Keratinocyte (primary cell): ENCODE data around the gene TOX4. TPM values are rescaled to one million over a fixed set of nuclear protein-coding genes. Genes with fewer than 3 reads are reported as not detected.

Experiments used
- DNase-seq: peaks from one replicate; pipeline ENCODE4 v3.0.0-alpha.2; 2011; ENCODE audit warnings: low read depth, missing footprints, low spot score
- FAIRE-seq: peaks from 2 replicates; lab custom pipeline; 2011; peaks lifted over from hg19 to GRCh38; lab: Jason Lieb, UNC
- H2AFZ ChIP-seq: 2 replicates; pipeline ENCODE4 v1.6.0; 2012; ENCODE audit warnings: low read length, control low read depth, inconsistent platforms; ENCODE audit not compliant: control insufficient read depth
- H3K27ac ChIP-seq: 2 replicates; pipeline ENCODE4 v1.5.1; 2011; ENCODE audit warnings: low read length; ENCODE audit not compliant: control insufficient read depth, insufficient read depth
- H3K27me3 ChIP-seq: 3 replicates; pipeline ENCODE4 v1.6.0; 2011; ENCODE audit warnings: low read length; ENCODE audit not compliant: control insufficient read depth, insufficient read depth; ENCODE audit errors: extremely low read depth
- H3K36me3 ChIP-seq, 2 experiments: 2 replicates in 1 of 2; 3 replicates in 1 of 2; pipeline ENCODE4 v1.5.1; 2011; ENCODE audit warnings: low read length in 2 of 2, mild to moderate bottlenecking in 1 of 2; ENCODE audit not compliant: control insufficient read depth in 2 of 2, insufficient read depth in 2 of 2; ENCODE audit errors: extremely low read depth in 1 of 2
- H3K4me1 ChIP-seq: 3 replicates; pipeline ENCODE4 v1.5.1; 2011; ENCODE audit warnings: low read length; ENCODE audit not compliant: control insufficient read depth, insufficient read depth; ENCODE audit errors: extremely low read depth
- H3K4me2 ChIP-seq: 3 replicates; pipeline ENCODE4 v1.6.0; 2011; ENCODE audit warnings: low read depth, low read length; ENCODE audit not compliant: control insufficient read depth, insufficient read depth; ENCODE audit errors: extremely low read depth
- H3K4me3 ChIP-seq, 3 experiments: fragments of 200-600 bp in 1 of 3; sonication (generic) in 1 of 3; 2 replicates in 2 of 3; 3 replicates in 1 of 3; pipeline ENCODE4 v1.5.1; 2011 to 2016; ENCODE audit warnings: low read length in 3 of 3, mild to moderate bottlenecking in 3 of 3, control low read depth in 2 of 3, inconsistent platforms in 1 of 3, low read depth in 1 of 3, mixed read lengths in 1 of 3, mixed run types in 1 of 3, moderate library complexity in 1 of 3; ENCODE audit not compliant: control insufficient read depth in 2 of 3, insufficient read depth in 2 of 3; ENCODE audit errors: extremely low read depth in 1 of 3
- H3K79me2 ChIP-seq: 2 replicates; pipeline ENCODE4 v1.6.0; 2012; ENCODE audit warnings: low read length; ENCODE audit not compliant: control insufficient read depth, insufficient read depth
- H3K9ac ChIP-seq: 3 replicates; pipeline ENCODE4 v1.6.0; 2011; ENCODE audit warnings: low read length; ENCODE audit not compliant: control insufficient read depth, insufficient read depth; ENCODE audit errors: extremely low read depth
- H3K9me1 ChIP-seq: 3 replicates; pipeline ENCODE4 v1.6.0; 2011; ENCODE audit warnings: low read length; ENCODE audit not compliant: control insufficient read depth, insufficient read depth; ENCODE audit errors: extremely low read depth
- H3K9me3 ChIP-seq: 2 replicates; pipeline ENCODE4 v1.5.1; 2012; ENCODE audit warnings: low read depth, low read length; ENCODE audit not compliant: control insufficient read depth
- H4K20me1 ChIP-seq: 3 replicates; pipeline ENCODE4 v1.6.0; 2011; ENCODE audit warnings: low read length; ENCODE audit not compliant: control insufficient read depth, insufficient read depth; ENCODE audit errors: extremely low read depth
- CTCF ChIP-seq, 3 experiments: IDR thresholded peaks in 1 of 3; conservative IDR thresholded peaks in 1 of 3; optimal IDR thresholded peaks in 1 of 3; 2 replicates in 2 of 3; 3 replicates in 1 of 3; pipeline versions ENCODE3 to v1.5.1; 2011; ENCODE audit warnings: low read length in 3 of 3, mild to moderate bottlenecking in 3 of 3, moderate library complexity in 2 of 3, control low read depth in 1 of 3, inconsistent platforms in 1 of 3; ENCODE audit not compliant: insufficient read depth in 2 of 3; ENCODE audit errors: extremely low read depth in 1 of 3
- EZH2 ChIP-seq: IDR thresholded peaks from one replicate; pipeline ENCODE4 v1.6.1; 2012; ENCODE audit warnings: inconsistent platforms, mild to moderate bottlenecking, low read length, moderate library complexity
- dilution Hi-C: fragments of 300-500 bp; cut with MboI; formaldehyde crosslinking; loops from one replicate; pipeline ENCODE4 v1.7.0; 2020; ENCODE audit warnings: low sequenced_read_pairs; ENCODE audit not compliant: extremely low pct_ligation_motif_present
- polyA plus RNA-seq, 5 experiments: library from polyadenylated mRNA; depleted of rRNA in 3 of 5; stranded (reverse) in 3 of 5; stranded (forward) in 1 of 5; unstranded in 1 of 5; fragments of >200 nt; gene quantifications; 1 replicate in 1 of 5; 2 replicates in 3 of 5; 3 replicates in 1 of 5; pipeline versions ENCODE4 v1.2.1 to v1.2.3, GENCODE V29; 2011 to 2012; ENCODE audit warnings: missing spikeins in 2 of 5, low read depth in 1 of 5, low replicate concordance in 1 of 5

The TOX4 gene
- polyA plus RNA-seq, 1 donor (not counting 4 experiments of a cell fraction or from before 2014, with no cell fraction given), result 85.4 TPM

- H3K79me2 ChIP-seq, result peaks cover 43% of the 10 kb centered on the region
- H3K36me3 ChIP-seq, result peaks cover 0 to 4% of the 10 kb centered on the region in 2 experiments
- no peaks in the 10 kb centered on the region for H4K20me1 ChIP-seq
- dilution Hi-C loops, result no loop called here
- H3K4me3 ChIP-seq, result peak overlapping the region; percentile 97 to 99 (median 98)
- peak overlapping the region; percentile 91 for H3K9ac ChIP-seq
- peak overlapping the region; percentile 92 for H3K27ac ChIP-seq
- H3K4me1 ChIP-seq, result peaks cover 13% of the 10 kb centered on the region
- no peak for TF ChIP-seq CTCF (optimal IDR thresholded peaks at IDR 0.05 in 1 of 3, IDR thresholded peaks at IDR 0.05 in 1 of 3, conservative IDR thresholded peaks at IDR 0.05 in 1 of 3; ENCODE audit: extremely low read depth in 1 of 3, insufficient read depth in 2 of 3, low read length in 3 of 3)
- TF ChIP-seq EZH2, result no peak
- peak overlapping the region; percentile 98 for H2AFZ ChIP-seq
- peak overlapping the region; percentile 88 for H3K4me2 ChIP-seq
- no peaks in the 10 kb centered on the region for H3K27me3 ChIP-seq
- DNase-seq, result peak; percentile 48
- FAIRE-seq, result no peak
- H3K9me3 ChIP-seq, result no peaks in the 10 kb centered on the region
- no peaks in the 10 kb centered on the region for H3K9me1 ChIP-seq
Measured at GRCh38 chr14:21476523-21476924, 471 bp upstream of the TOX4 start.

GRCh38 chr14:21486640-21487087 is 9.7 kb downstream of the TOX4 start:
- no peak for TF ChIP-seq CTCF (optimal IDR thresholded peaks at IDR 0.05 in 1 of 3, IDR thresholded peaks at IDR 0.05 in 1 of 3, conservative IDR thresholded peaks at IDR 0.05 in 1 of 3; ENCODE audit: extremely low read depth in 1 of 3, insufficient read depth in 2 of 3, low read length in 3 of 3)
- no peak for TF ChIP-seq EZH2
- FAIRE-seq, result no peak
- H3K4me3 ChIP-seq, result no peak overlapping the region
- H3K4me2 ChIP-seq, result no peak overlapping the region
- H3K36me3 ChIP-seq, result peaks cover 9 to 12% of the 10 kb centered on the region in 2 experiments
- H3K79me2 ChIP-seq, result peaks cover 18% of the 10 kb centered on the region
- no peak overlapping the region for H3K9ac ChIP-seq
- no peak for DNase-seq
- H3K4me1 ChIP-seq, result no peaks in the 10 kb centered on the region
- H4K20me1 ChIP-seq, result no peaks in the 10 kb centered on the region
- no peaks in the 10 kb centered on the region for H3K9me1 ChIP-seq
- H3K27me3 ChIP-seq, result no peaks in the 10 kb centered on the region
- no peak overlapping the region for H3K27ac ChIP-seq
- dilution Hi-C loops, result no loop called here
- H3K9me3 ChIP-seq, result no peaks in the 10 kb centered on the region
- no peak overlapping the region for H2AFZ ChIP-seq
